Liver (tissue), 9 donors: ENCODE results near the gene KIF21A. TPM values are rescaled to one million over a fixed set of nuclear protein-coding genes. Genes with fewer than 3 reads are reported as not detected.

ENCODE experiments used
- DNase-seq: peaks from one replicate; pipeline ENCODE4 v3.0.0-alpha.2; 2017; ENCODE audit warnings: low spot score
- H3K27ac ChIP-seq, 2 donors: one replicate each; pipeline ENCODE4 v1.7.0; 2013; ENCODE audit warnings: inconsistent platforms in 2 of 2, low read length in 2 of 2, control low read depth in 1 of 2, low read depth in 1 of 2, mild to moderate bottlenecking in 1 of 2
- H3K27me3 ChIP-seq, 4 donors: one replicate each; pipeline versions ENCODE4 v1.6.1 to v1.7.0; 2013; ENCODE audit warnings: low read length in 3 of 4, inconsistent platforms in 1 of 4, mild to moderate bottlenecking in 1 of 4, moderate library complexity in 1 of 4; ENCODE audit not compliant: control insufficient read depth in 4 of 4, insufficient read depth in 4 of 4
- H3K36me3 ChIP-seq, 4 donors: one replicate each; pipeline versions ENCODE4 v1.6.1 to v1.7.0; 2013; ENCODE audit warnings: low read length in 3 of 4, mild to moderate bottlenecking in 3 of 4, low read depth in 1 of 4, moderate library complexity in 1 of 4; ENCODE audit not compliant: control insufficient read depth in 4 of 4, insufficient read depth in 3 of 4
- H3K4me1 ChIP-seq, 4 donors: one replicate each; pipeline versions ENCODE4 v1.6.1 to v1.7.0; 2013; ENCODE audit warnings: low read length in 3 of 4, mild to moderate bottlenecking in 3 of 4, moderate library complexity in 1 of 4; ENCODE audit not compliant: control insufficient read depth in 4 of 4, insufficient read depth in 4 of 4
- H3K4me3 ChIP-seq, 3 donors: one replicate each; pipeline versions ENCODE4 v1.6.1 to v1.7.0; 2013; ENCODE audit warnings: low read length in 3 of 3, control low read depth in 1 of 3, low read depth in 1 of 3, mild to moderate bottlenecking in 1 of 3
- H3K9ac ChIP-seq, 2 donors: one replicate each; pipeline ENCODE4 v1.7.0; 2013; ENCODE audit warnings: low read length in 2 of 2, mild to moderate bottlenecking in 2 of 2, moderate library complexity in 2 of 2, control low read depth in 1 of 2, low read depth in 1 of 2
- H3K9me3 ChIP-seq, 4 donors: one replicate each; pipeline versions ENCODE4 v1.6.1 to v1.7.0; 2013; ENCODE audit warnings: low read length in 3 of 4; ENCODE audit not compliant: control insufficient read depth in 4 of 4
- ATF3 ChIP-seq: IDR thresholded peaks from 2 replicates; pipeline ENCODE4 v1.6.1; 2016; ENCODE audit warnings: antibody characterized with exemption
- CTCF ChIP-seq: fragments of 150-350 bp; IDR thresholded peaks from 2 replicates; pipeline ENCODE4 v1.5.1; 2017; ENCODE audit warnings: improper control_type of control experiment, low read depth, low read length; ENCODE audit not compliant: missing input control
- EGR1 ChIP-seq, 2 donors: IDR thresholded peaks; 2 replicates each; pipeline ENCODE4 v1.6.1; 2016 to 2018; ENCODE audit warnings: antibody characterized with exemption in 2 of 2, low read depth in 2 of 2
- FOXA1 ChIP-seq: IDR thresholded peaks from 2 replicates; pipeline ENCODE4 v1.6.1; 2016; ENCODE audit warnings: antibody characterized with exemption
- FOXA2 ChIP-seq: IDR thresholded peaks from 2 replicates; pipeline ENCODE4 v1.6.1; 2016; ENCODE audit warnings: antibody characterized with exemption
- GABPA ChIP-seq, 2 donors: IDR thresholded peaks in 1 of 2; conservative IDR thresholded peaks in 1 of 2; 2 replicates each; pipeline ENCODE4 v1.6.1; 2016; ENCODE audit warnings: antibody characterized with exemption in 2 of 2, mild to moderate bottlenecking in 1 of 2, moderate library complexity in 1 of 2
- HNF4A ChIP-seq, 2 donors: conservative IDR thresholded peaks; 2 replicates each; pipeline ENCODE4 v1.6.1; 2016; ENCODE audit warnings: antibody characterized with exemption in 2 of 2, mild to moderate bottlenecking in 2 of 2
- HNF4G ChIP-seq: IDR thresholded peaks from 2 replicates; pipeline ENCODE4 v1.6.1; 2016; ENCODE audit warnings: antibody characterized with exemption
- JUND ChIP-seq, 2 donors: IDR thresholded peaks; 2 replicates each; pipeline ENCODE4 v1.6.1; 2016; ENCODE audit warnings: antibody characterized with exemption in 2 of 2
- MAX ChIP-seq: IDR thresholded peaks from 2 replicates; pipeline ENCODE4 v1.6.1; 2016; ENCODE audit warnings: antibody characterized with exemption
- NR2F2 ChIP-seq: IDR thresholded peaks from 2 replicates; pipeline ENCODE4 v1.6.1; 2016; ENCODE audit warnings: antibody characterized with exemption
- RAD21 ChIP-seq, 2 donors: IDR thresholded peaks; 2 replicates each; pipeline ENCODE4 v1.6.1; 2016; ENCODE audit warnings: antibody characterized with exemption in 2 of 2, mild to moderate bottlenecking in 2 of 2
- RXRA ChIP-seq, 2 donors: IDR thresholded peaks; 2 replicates each; pipeline ENCODE4 v1.6.1; 2017 to 2018; ENCODE audit warnings: antibody characterized with exemption in 2 of 2, mild to moderate bottlenecking in 1 of 2
- SP1 ChIP-seq: IDR thresholded peaks from 2 replicates; pipeline ENCODE4 v1.6.1; 2018; ENCODE audit warnings: antibody characterized with exemption, mild to moderate bottlenecking
- TAF1 ChIP-seq: conservative IDR thresholded peaks from 2 replicates; pipeline ENCODE4 v1.6.1; 2016; ENCODE audit warnings: antibody characterized with exemption, mild to moderate bottlenecking
- YY1 ChIP-seq: IDR thresholded peaks from 2 replicates; pipeline ENCODE4 v1.6.1; 2016; ENCODE audit warnings: antibody characterized with exemption, mild to moderate bottlenecking
- ZBTB33 ChIP-seq: IDR thresholded peaks from 2 replicates; pipeline ENCODE4 v1.6.1; 2016; ENCODE audit warnings: antibody characterized with exemption
- WGBS: extraction: QIAGEN DNeasy Blood & Tissue Kit; methylation state at CpG from one replicate; pipeline ENCODE4 v1.1.7; 2013; 5-methylcytosine and 5-hydroxymethylcytosine counted together
- polyA plus RNA-seq, 2 donors: library from polyadenylated mRNA; stranded (reverse) in 1 of 2; unstranded in 1 of 2; fragments of 200-250 nt in 1 of 2; fragments of >200 nt in 1 of 2; fragmentation: Nextera tagmentation in 1 of 2; extraction: Ambion mirVana in 1 of 2; gene quantifications; one replicate each; pipeline versions ENCODE4 v1.2.1 to v1.2.3, GENCODE V29; 2013 to 2015
- total RNA-seq, 2 donors: library from RNA; depleted of rRNA; stranded (reverse); fragments of >200 nt; gene quantifications; one replicate each; pipeline ENCODE4 v1.2.3, GENCODE V29; 2014
- donor health status: healthy.
- donor health status: healthy.
- donor health status: healthy.
- donor health status: healthy.
- donor health status: healthy.

KIF21A gene
- total and polyA plus RNA-seq, 4 donors: 9.1 to 47.4 (median 21.0) TPM

- peak; percentile 5 for TF ChIP-seq ZBTB33
- TF ChIP-seq RXRA (IDR thresholded peaks at IDR 0.05): no peak
- TF ChIP-seq EGR1 (IDR thresholded peaks at IDR 0.05; ENCODE audit: low read depth in 2 of 2): no peak
- no peak for TF ChIP-seq ATF3
- peak; percentile 18 for TF ChIP-seq YY1
- peak; percentile 17 for TF ChIP-seq SP1
- no peak for TF ChIP-seq NR2F2
- TF ChIP-seq HNF4A (conservative IDR thresholded peaks at IDR 0.05): no peak
- no peak for TF ChIP-seq GABPA (IDR thresholded peaks at IDR 0.05 in 1 of 2, conservative IDR thresholded peaks at IDR 0.05 in 1 of 2)
- no peak for TF ChIP-seq HNF4G
- no peak for TF ChIP-seq RAD21 (IDR thresholded peaks at IDR 0.05)
Measured at GRCh38 chr12:39443929-39444209, 949 bp upstream of the KIF21A start (continued).

GRCh38 chr12:39442831-39443080, 164 bp downstream of the KIF21A start:
- Histone ChIP-seq H3K9ac (peak overlapping the region in 1 of 2 donors; percentile 94), H3K9me3 (no peaks in the 10 kb centered on the region), H3K27ac (peak overlapping the region; percentile 90 to 92), H3K4me3 (peak overlapping the region; percentile 85 to 98 (median 90)), H3K4me1 (peaks cover 2 to 37% (median 12%) of the 10 kb centered on the region in 4 donors), H3K27me3 (no peaks in the 10 kb centered on the region), H3K36me3 (no peaks in the 10 kb centered on the region)
- WGBS: under 1% methylated on average over 34 of the region's 34 CpGs
- no peak for TF ChIP-seq FOXA1
- no peak for DNase-seq

- Histone ChIP-seq H3K9ac (peak overlapping the region; percentile 82 to 94), H3K4me1 (peaks cover 2 to 37% (median 12%) of the 10 kb centered on the region in 4 donors), H3K9me3 (no peaks in the 10 kb centered on the region), H3K27me3 (no peaks in the 10 kb centered on the region), H3K36me3 (no peaks in the 10 kb centered on the region), H3K27ac (peak overlapping the region; percentile 90 to 92), H3K4me3 (peak overlapping the region; percentile 85 to 98 (median 90))
- DNase-seq: peak; percentile 45
- TF ChIP-seq ZBTB33: no peak
- no peak for TF ChIP-seq TAF1
- TF ChIP-seq FOXA1: no peak
- no peak for TF ChIP-seq EGR1 (IDR thresholded peaks at IDR 0.05; ENCODE audit: low read depth in 2 of 2)
- no peak for TF ChIP-seq FOXA2
- peak in 1 of 2 donors; percentile 8 for TF ChIP-seq RAD21 (IDR thresholded peaks at IDR 0.05)
- no peak for TF ChIP-seq SP1
- no peak for TF ChIP-seq ATF3
- TF ChIP-seq GABPA (IDR thresholded peaks at IDR 0.05 in 1 of 2, conservative IDR thresholded peaks at IDR 0.05 in 1 of 2): no peak
- TF ChIP-seq HNF4A (conservative IDR thresholded peaks at IDR 0.05): no peak
- no peak for TF ChIP-seq JUND (IDR thresholded peaks at IDR 0.05)
- TF ChIP-seq HNF4G: no peak
- no peak for TF ChIP-seq MAX
- peak; percentile 67 for TF ChIP-seq YY1
- TF ChIP-seq NR2F2: no peak
- no peak for TF ChIP-seq CTCF
- 1% methylated on average over 49 of the region's 49 CpGs for WGBS
Measured at GRCh38 chr12:39441963-39442830, 723 bp downstream of the KIF21A start.
